GM19395 (cell line): Measurements from ENCODE around the gene U2AF2.
A peak's percentile ranks its signal among the peaks of the same experiment; 100 is the strongest.

ENCODE experiments used
- ATAC-seq: cut with Tn5 transposase; IDR thresholded peaks from one replicate; pipeline ENCODE4 v1.9.1; 2021; ENCODE audit warnings: mild to moderate bottlenecking, moderate library complexity; ENCODE audit not compliant: unreplicated experiment

U2AF2 gene

GRCh38 chr19:55654868-55655647 is at the start of gene U2AF2:
Gene U2AF2, plus strand, starts transcription at chr19:55655035. Its CDS starts 70 bp downstream, at chr19:55655105.
- peak; percentile 41 for ATAC-seq

GRCh38 chr19:55605207-55605636 is 49.6 kb upstream of the U2AF2 start:
- ATAC-seq, result peak; percentile 68

GRCh38 chr19:55605637-55606470 is 49.0 kb upstream of the U2AF2 start, which contains the start of gene ZNF865:
Gene ZNF865, plus strand, starts transcription at chr19:55605647. Its CDS starts 7,972 bp downstream, at chr19:55613619.
- no peak for ATAC-seq

GRCh38 chr19:55606471-55606787 is 48.4 kb upstream of the U2AF2 start:
- ATAC-seq, result no peak

- no peak for ATAC-seq
These were observed 48.0 kb upstream of the U2AF2 start for GRCh38 chr19:55606817-55607216.

- ATAC-seq, result no peak
These were observed 45.5 kb upstream of the U2AF2 start for GRCh38 chr19:55609326-55609725.

- ATAC-seq, result no peak
These were observed 43.4 kb upstream of the U2AF2 start for GRCh38 chr19:55611300-55611982.

GRCh38 chr19:55611983-55612645 is 42.7 kb upstream of the U2AF2 start:
- ATAC-seq, result no peak

- ATAC-seq, result no peak
These were observed 41.4 kb upstream of the U2AF2 start for GRCh38 chr19:55613396-55613795.

GRCh38 chr19:55613930-55614710 is 40.7 kb upstream of the U2AF2 start:
- no peak for ATAC-seq

GRCh38 chr19:55614711-55615542 is 39.9 kb upstream of the U2AF2 start:
- no peak for ATAC-seq

GRCh38 chr19:55615543-55616394 is 39.1 kb upstream of the U2AF2 start:
- no peak for ATAC-seq

GRCh38 chr19:55616395-55616875 is 38.4 kb upstream of the U2AF2 start:
- ATAC-seq, result no peak

GRCh38 chr19:55617426-55617825 is 37.4 kb upstream of the U2AF2 start:
- no peak for ATAC-seq

GRCh38 chr19:55618426-55618825 is 36.4 kb upstream of the U2AF2 start:
- no peak for ATAC-seq

- no peak for ATAC-seq
These were observed 35.5 kb upstream of the U2AF2 start for GRCh38 chr19:55619286-55619685.

- ATAC-seq, result no peak
These were observed 34.2 kb upstream of the U2AF2 start for GRCh38 chr19:55620410-55621204.
